Measurements from ENCODE around the gene COL4A1. TPM values are rescaled to one million over a fixed set of nuclear protein-coding genes. Genes with fewer than 3 reads are reported as not detected.

Gene COL4A1
- total RNA-seq, 1 donor from 2014 or later = 2,489 TPM

- H3K4me3 Mint-ChIP-seq (ENCODE audit: unreplicated experiment) = no peak overlapping the region
- TF ChIP-seq, protein P1, sequence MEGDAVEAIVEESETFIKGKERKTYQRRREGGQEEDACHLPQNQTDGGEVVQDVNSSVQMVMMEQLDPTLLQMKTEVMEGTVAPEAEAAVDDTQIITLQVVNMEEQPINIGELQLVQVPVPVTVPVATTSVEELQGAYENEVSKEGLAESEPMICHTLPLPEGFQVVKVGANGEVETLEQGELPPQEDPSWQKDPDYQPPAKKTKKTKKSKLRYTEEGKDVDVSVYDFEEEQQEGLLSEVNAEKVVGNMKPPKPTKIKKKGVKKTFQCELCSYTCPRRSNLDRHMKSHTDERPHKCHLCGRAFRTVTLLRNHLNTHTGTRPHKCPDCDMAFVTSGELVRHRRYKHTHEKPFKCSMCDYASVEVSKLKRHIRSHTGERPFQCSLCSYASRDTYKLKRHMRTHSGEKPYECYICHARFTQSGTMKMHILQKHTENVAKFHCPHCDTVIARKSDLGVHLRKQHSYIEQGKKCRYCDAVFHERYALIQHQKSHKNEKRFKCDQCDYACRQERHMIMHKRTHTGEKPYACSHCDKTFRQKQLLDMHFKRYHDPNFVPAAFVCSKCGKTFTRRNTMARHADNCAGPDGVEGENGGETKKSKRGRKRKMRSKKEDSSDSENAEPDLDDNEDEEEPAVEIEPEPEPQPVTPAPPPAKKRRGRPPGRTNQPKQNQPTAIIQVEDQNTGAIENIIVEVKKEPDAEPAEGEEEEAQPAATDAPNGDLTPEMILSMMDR (IDR thresholded peaks at IDR 0.05; ENCODE audit: insufficient read depth, low read depth, low read length) = no peak
- TF ChIP-seq EZH2 (IDR thresholded peaks at IDR 0.05; ENCODE audit: insufficient read depth, low read length) = no peak
- H3K36me3 ChIP-seq (ENCODE audit: insufficient read depth, low read length) = peaks cover 24% of the 10 kb centered on the region
- no peaks in the 10 kb centered on the region for H3K27me3 ChIP-seq (ENCODE audit: insufficient read depth, low read length)
- H3K4me2 ChIP-seq (ENCODE audit: low read length) = no peak overlapping the region
- no peaks in the 10 kb centered on the region for H3K9me3 Mint-ChIP-seq (ENCODE audit: unreplicated experiment)
- peaks cover 100% of the 10 kb centered on the region for H3K79me2 ChIP-seq (ENCODE audit: insufficient read depth, low read length)
- peaks cover 38% of the 10 kb centered on the region for H3K36me3 Mint-ChIP-seq (ENCODE audit: low read depth, unreplicated experiment)
- H3K27ac Mint-ChIP-seq (ENCODE audit: unreplicated experiment) = no peak overlapping the region
- no peak for DNase-seq (ENCODE audit: low read depth)
- H3K4me1 Mint-ChIP-seq (ENCODE audit: low read depth, unreplicated experiment) = peaks cover 66% of the 10 kb centered on the region
- no peak overlapping the region for H3K27ac ChIP-seq (ENCODE audit: low read depth, low read length)
- no peaks in the 10 kb centered on the region for H3K9me3 ChIP-seq (ENCODE audit: insufficient read depth, low read depth, low read length)
- peaks cover 100% of the 10 kb centered on the region for H4K20me1 ChIP-seq (ENCODE audit: insufficient read depth, low read length)
- no peaks in the 10 kb centered on the region for H3K27me3 Mint-ChIP-seq (ENCODE audit: low read depth, unreplicated experiment)
- no peak overlapping the region for H2AFZ ChIP-seq (ENCODE audit: low read depth, low read length)
- no peak for FAIRE-seq
- no peak overlapping the region for H3K4me3 ChIP-seq (ENCODE audit: insufficient read depth, low read depth, low read length)
- H3K4me1 ChIP-seq (ENCODE audit: insufficient read depth, low read length) = peaks cover 24% of the 10 kb centered on the region
- H3K9ac ChIP-seq (ENCODE audit: low read length) = no peak overlapping the region
These were observed 26.6 kb downstream of the COL4A1 start for GRCh38 chr13:110280231-110280813.

DNA sequence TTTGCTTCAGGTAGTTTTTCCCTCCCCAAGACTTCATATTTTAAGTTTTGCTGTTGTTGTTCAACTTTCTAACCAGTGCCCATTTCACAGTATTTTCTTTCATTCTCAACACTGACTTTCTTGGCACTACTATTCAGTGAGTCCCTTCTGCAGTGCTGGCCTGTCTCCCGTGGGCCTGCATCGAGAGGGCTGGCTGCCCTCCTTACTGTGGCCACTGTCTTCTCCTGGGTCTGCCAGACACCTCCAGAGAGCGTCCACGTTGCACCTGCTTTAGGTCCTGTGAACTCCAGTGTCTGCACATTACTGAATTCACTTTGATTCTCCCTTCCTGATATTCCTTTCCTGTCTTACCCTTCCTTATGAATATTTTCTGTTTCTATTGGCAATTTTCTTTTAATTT is 27.3 kb downstream of the COL4A1 start:
- Histone ChIP-seq H3K4me3 (ENCODE audit: insufficient read depth, low read depth, low read length) (no peak overlapping the region), H3K27me3 (ENCODE audit: insufficient read depth, low read length) (no peaks in the 10 kb centered on the region), H3K4me2 (ENCODE audit: low read length) (no peak overlapping the region), H4K20me1 (ENCODE audit: insufficient read depth, low read length) (peaks cover 100% of the 10 kb centered on the region), H3K79me2 (ENCODE audit: insufficient read depth, low read length) (peaks cover 100% of the 10 kb centered on the region), H3K9ac (ENCODE audit: low read length) (no peak overlapping the region), H3K27ac (ENCODE audit: low read depth, low read length) (no peak overlapping the region), H3K36me3 (ENCODE audit: insufficient read depth, low read length) (peaks cover 21% of the 10 kb centered on the region), H3K9me3 (ENCODE audit: insufficient read depth, low read depth, low read length) (no peaks in the 10 kb centered on the region), H3K4me1 (ENCODE audit: insufficient read depth, low read length) (peaks cover 19% of the 10 kb centered on the region), H2AFZ (ENCODE audit: low read depth, low read length) (no peak overlapping the region)
- H3K9me3 Mint-ChIP-seq (ENCODE audit: unreplicated experiment) = no peaks in the 10 kb centered on the region
- FAIRE-seq = no peak
- H3K27me3 Mint-ChIP-seq (ENCODE audit: low read depth, unreplicated experiment) = no peaks in the 10 kb centered on the region
- no peak for DNase-seq (ENCODE audit: low read depth)
- peak overlapping the region; percentile 8 for H3K4me3 Mint-ChIP-seq (ENCODE audit: unreplicated experiment)
- H3K27ac Mint-ChIP-seq (ENCODE audit: unreplicated experiment) = no peak overlapping the region
- peaks cover 32% of the 10 kb centered on the region for H3K36me3 Mint-ChIP-seq (ENCODE audit: low read depth, unreplicated experiment)
- H3K4me1 Mint-ChIP-seq (ENCODE audit: low read depth, unreplicated experiment) = peaks cover 64% of the 10 kb centered on the region
- TF ChIP-seq, protein P1 (IDR thresholded peaks at IDR 0.05; ENCODE audit: insufficient read depth, low read depth, low read length) = no peak
- TF ChIP-seq EZH2 (IDR thresholded peaks at IDR 0.05; ENCODE audit: insufficient read depth, low read length) = no peak

DNA sequence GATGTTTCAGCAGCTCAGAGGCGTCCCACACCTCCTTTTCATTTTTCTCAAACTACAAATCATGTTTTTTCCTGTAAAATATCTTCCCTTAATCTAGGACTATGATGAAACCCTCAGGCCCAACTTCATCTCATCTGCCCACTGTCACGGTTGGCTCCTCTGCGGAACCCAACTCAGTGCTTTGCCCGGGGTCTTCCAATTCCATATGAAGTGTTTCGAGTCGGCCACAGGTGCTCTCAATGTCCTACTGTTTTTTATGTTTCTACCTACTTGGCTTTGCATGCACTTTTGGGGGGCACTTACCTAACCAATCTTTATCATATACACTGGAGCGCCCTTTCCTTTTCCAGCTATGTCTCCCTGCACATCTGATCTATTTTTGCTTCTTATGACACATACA is 28.1 kb downstream of the COL4A1 start:
- H3K9me3 Mint-ChIP-seq (ENCODE audit: unreplicated experiment) = no peaks in the 10 kb centered on the region
- H3K27me3 Mint-ChIP-seq (ENCODE audit: low read depth, unreplicated experiment) = no peaks in the 10 kb centered on the region
- H3K4me1 ChIP-seq (ENCODE audit: insufficient read depth, low read length) = peaks cover 12% of the 10 kb centered on the region
- H3K36me3 ChIP-seq (ENCODE audit: insufficient read depth, low read length) = peaks cover 20% of the 10 kb centered on the region
- no peak for TF ChIP-seq EZH2 (IDR thresholded peaks at IDR 0.05; ENCODE audit: insufficient read depth, low read length)
- TF ChIP-seq, protein P1 (IDR thresholded peaks at IDR 0.05; ENCODE audit: insufficient read depth, low read depth, low read length) = no peak
- no peak overlapping the region for H3K4me3 ChIP-seq (ENCODE audit: insufficient read depth, low read depth, low read length)
- no peak overlapping the region for H3K4me3 Mint-ChIP-seq (ENCODE audit: unreplicated experiment)
- DNase-seq (ENCODE audit: low read depth) (no peak), FAIRE-seq (no peak)
- H3K9me3 ChIP-seq (ENCODE audit: insufficient read depth, low read depth, low read length) = no peaks in the 10 kb centered on the region
- peaks cover 100% of the 10 kb centered on the region for H3K79me2 ChIP-seq (ENCODE audit: insufficient read depth, low read length)
- H3K4me2 ChIP-seq (ENCODE audit: low read length) = no peak overlapping the region
- H3K27ac ChIP-seq (ENCODE audit: low read depth, low read length) = no peak overlapping the region
- no peak overlapping the region for H3K27ac Mint-ChIP-seq (ENCODE audit: unreplicated experiment)
- peaks cover 100% of the 10 kb centered on the region for H4K20me1 ChIP-seq (ENCODE audit: insufficient read depth, low read length)
- H3K27me3 ChIP-seq (ENCODE audit: insufficient read depth, low read length) = no peaks in the 10 kb centered on the region
- peaks cover 34% of the 10 kb centered on the region for H3K36me3 Mint-ChIP-seq (ENCODE audit: low read depth, unreplicated experiment)
- H3K4me1 Mint-ChIP-seq (ENCODE audit: low read depth, unreplicated experiment) = peaks cover 60% of the 10 kb centered on the region
- H3K9ac ChIP-seq (ENCODE audit: low read length) = no peak overlapping the region
- H2AFZ ChIP-seq (ENCODE audit: low read depth, low read length) = no peak overlapping the region
